ENCODE results near the gene LRRC4C. TPM values are rescaled to one million over a fixed set of nuclear protein-coding genes. Genes with fewer than 3 reads are reported as not detected.

The LRRC4C gene
- total RNA-seq, 1 experiment from 2014 or later = 0.72 TPM

DNA sequence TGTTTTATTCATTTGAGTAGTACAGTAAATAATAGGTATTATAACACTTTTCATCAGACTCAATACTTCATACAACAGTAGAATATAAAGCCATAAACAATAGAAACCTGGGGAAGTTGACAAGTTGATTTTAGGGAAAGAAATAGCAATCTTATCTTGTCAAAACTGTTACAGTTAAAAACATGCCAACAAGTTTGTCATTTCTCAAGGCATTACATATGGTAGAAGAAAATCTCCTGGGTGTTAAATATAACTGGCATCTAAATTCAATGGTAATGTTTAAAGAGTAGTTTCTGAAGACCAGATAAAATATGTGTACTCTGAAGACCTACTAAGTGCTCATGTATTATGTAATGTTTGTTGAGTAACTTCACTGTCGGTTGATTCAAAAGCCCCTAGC lies 75.1 kb downstream of the LRRC4C start:
- POLR2A ChIA-PET = no interaction called here
- TF ChIP-seq ZNF416 (CRISPR knock-in tag; IDR thresholded peaks at IDR 0.05) (no peak), ZBTB21 (CRISPR knock-in tag; IDR thresholded peaks at IDR 0.05; ENCODE audit: borderline replicate concordance) (no peak), ZNF121 (CRISPR knock-in tag; IDR thresholded peaks at IDR 0.05) (no peak), ELF4 (CRISPR knock-in tag; IDR thresholded peaks at IDR 0.05; ENCODE audit: low read depth) (no peak), MYBL2 (CRISPR knock-in tag; IDR thresholded peaks at IDR 0.05) (no peak), CBFB (CRISPR knock-in tag; IDR thresholded peaks at IDR 0.05; ENCODE audit: low read depth) (no peak), ZNF138 (CRISPR knock-in tag; conservative IDR thresholded peaks at IDR 0.05) (no peak), SMAD3 (CRISPR knock-in tag; IDR thresholded peaks at IDR 0.05; ENCODE audit: borderline replicate concordance) (no peak), NR3C1 (CRISPR knock-in tag; conservative IDR thresholded peaks at IDR 0.05; ENCODE audit: low read depth) (no peak), NR1H2 (CRISPR knock-in tag; IDR thresholded peaks at IDR 0.05) (no peak), NFATC4 (CRISPR knock-in tag; IDR thresholded peaks at IDR 0.05) (no peak)
- TF ChIP-seq, protein P1, sequence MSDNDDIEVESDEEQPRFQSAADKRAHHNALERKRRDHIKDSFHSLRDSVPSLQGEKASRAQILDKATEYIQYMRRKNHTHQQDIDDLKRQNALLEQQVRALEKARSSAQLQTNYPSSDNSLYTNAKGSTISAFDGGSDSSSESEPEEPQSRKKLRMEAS (CRISPR knock-in tag; IDR thresholded peaks at IDR 0.05) = no peak
- TF ChIP-seq, protein P2, sequence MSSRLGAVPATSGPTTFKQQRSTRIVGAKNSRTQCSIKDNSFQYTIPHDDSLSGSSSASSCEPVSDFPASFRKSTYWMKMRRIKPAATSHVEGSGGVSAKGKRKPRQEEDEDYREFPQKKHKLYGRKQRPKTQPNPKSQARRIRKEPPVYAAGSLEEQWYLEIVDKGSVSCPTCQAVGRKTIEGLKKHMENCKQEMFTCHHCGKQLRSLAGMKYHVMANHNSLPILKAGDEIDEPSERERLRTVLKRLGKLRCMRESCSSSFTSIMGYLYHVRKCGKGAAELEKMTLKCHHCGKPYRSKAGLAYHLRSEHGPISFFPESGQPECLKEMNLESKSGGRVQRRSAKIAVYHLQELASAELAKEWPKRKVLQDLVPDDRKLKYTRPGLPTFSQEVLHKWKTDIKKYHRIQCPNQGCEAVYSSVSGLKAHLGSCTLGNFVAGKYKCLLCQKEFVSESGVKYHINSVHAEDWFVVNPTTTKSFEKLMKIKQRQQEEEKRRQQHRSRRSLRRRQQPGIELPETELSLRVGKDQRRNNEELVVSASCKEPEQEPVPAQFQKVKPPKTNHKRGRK (CRISPR knock-in tag; IDR thresholded peaks at IDR 0.05; ENCODE audit: borderline replicate concordance) = no peak
- TF ChIP-seq, protein P3, sequence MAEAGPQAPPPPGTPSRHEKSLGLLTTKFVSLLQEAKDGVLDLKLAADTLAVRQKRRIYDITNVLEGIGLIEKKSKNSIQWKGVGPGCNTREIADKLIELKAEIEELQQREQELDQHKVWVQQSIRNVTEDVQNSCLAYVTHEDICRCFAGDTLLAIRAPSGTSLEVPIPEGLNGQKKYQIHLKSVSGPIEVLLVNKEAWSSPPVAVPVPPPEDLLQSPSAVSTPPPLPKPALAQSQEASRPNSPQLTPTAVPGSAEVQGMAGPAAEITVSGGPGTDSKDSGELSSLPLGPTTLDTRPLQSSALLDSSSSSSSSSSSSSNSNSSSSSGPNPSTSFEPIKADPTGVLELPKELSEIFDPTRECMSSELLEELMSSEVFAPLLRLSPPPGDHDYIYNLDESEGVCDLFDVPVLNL (CRISPR knock-in tag; IDR thresholded peaks at IDR 0.05; ENCODE audit: borderline replicate concordance, low read depth) = no peak
- TF ChIP-seq, protein P4, sequence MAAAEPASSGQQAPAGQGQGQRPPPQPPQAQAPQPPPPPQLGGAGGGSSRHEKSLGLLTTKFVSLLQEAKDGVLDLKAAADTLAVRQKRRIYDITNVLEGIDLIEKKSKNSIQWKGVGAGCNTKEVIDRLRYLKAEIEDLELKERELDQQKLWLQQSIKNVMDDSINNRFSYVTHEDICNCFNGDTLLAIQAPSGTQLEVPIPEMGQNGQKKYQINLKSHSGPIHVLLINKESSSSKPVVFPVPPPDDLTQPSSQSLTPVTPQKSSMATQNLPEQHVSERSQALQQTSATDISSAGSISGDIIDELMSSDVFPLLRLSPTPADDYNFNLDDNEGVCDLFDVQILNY (CRISPR knock-in tag; IDR thresholded peaks at IDR 0.05) = no peak
- TF ChIP-seq, protein P5, sequence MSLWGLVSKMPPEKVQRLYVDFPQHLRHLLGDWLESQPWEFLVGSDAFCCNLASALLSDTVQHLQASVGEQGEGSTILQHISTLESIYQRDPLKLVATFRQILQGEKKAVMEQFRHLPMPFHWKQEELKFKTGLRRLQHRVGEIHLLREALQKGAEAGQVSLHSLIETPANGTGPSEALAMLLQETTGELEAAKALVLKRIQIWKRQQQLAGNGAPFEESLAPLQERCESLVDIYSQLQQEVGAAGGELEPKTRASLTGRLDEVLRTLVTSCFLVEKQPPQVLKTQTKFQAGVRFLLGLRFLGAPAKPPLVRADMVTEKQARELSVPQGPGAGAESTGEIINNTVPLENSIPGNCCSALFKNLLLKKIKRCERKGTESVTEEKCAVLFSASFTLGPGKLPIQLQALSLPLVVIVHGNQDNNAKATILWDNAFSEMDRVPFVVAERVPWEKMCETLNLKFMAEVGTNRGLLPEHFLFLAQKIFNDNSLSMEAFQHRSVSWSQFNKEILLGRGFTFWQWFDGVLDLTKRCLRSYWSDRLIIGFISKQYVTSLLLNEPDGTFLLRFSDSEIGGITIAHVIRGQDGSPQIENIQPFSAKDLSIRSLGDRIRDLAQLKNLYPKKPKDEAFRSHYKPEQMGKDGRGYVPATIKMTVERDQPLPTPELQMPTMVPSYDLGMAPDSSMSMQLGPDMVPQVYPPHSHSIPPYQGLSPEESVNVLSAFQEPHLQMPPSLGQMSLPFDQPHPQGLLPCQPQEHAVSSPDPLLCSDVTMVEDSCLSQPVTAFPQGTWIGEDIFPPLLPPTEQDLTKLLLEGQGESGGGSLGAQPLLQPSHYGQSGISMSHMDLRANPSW (CRISPR knock-in tag; conservative IDR thresholded peaks at IDR 0.05; ENCODE audit: low read depth) = no peak
- TF ChIP-seq, protein P6, sequence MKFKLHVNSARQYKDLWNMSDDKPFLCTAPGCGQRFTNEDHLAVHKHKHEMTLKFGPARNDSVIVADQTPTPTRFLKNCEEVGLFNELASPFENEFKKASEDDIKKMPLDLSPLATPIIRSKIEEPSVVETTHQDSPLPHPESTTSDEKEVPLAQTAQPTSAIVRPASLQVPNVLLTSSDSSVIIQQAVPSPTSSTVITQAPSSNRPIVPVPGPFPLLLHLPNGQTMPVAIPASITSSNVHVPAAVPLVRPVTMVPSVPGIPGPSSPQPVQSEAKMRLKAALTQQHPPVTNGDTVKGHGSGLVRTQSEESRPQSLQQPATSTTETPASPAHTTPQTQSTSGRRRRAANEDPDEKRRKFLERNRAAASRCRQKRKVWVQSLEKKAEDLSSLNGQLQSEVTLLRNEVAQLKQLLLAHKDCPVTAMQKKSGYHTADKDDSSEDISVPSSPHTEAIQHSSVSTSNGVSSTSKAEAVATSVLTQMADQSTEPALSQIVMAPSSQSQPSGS (CRISPR knock-in tag; IDR thresholded peaks at IDR 0.05; ENCODE audit: borderline replicate concordance, low read depth) = no peak
- TF ChIP-seq, protein P7, sequence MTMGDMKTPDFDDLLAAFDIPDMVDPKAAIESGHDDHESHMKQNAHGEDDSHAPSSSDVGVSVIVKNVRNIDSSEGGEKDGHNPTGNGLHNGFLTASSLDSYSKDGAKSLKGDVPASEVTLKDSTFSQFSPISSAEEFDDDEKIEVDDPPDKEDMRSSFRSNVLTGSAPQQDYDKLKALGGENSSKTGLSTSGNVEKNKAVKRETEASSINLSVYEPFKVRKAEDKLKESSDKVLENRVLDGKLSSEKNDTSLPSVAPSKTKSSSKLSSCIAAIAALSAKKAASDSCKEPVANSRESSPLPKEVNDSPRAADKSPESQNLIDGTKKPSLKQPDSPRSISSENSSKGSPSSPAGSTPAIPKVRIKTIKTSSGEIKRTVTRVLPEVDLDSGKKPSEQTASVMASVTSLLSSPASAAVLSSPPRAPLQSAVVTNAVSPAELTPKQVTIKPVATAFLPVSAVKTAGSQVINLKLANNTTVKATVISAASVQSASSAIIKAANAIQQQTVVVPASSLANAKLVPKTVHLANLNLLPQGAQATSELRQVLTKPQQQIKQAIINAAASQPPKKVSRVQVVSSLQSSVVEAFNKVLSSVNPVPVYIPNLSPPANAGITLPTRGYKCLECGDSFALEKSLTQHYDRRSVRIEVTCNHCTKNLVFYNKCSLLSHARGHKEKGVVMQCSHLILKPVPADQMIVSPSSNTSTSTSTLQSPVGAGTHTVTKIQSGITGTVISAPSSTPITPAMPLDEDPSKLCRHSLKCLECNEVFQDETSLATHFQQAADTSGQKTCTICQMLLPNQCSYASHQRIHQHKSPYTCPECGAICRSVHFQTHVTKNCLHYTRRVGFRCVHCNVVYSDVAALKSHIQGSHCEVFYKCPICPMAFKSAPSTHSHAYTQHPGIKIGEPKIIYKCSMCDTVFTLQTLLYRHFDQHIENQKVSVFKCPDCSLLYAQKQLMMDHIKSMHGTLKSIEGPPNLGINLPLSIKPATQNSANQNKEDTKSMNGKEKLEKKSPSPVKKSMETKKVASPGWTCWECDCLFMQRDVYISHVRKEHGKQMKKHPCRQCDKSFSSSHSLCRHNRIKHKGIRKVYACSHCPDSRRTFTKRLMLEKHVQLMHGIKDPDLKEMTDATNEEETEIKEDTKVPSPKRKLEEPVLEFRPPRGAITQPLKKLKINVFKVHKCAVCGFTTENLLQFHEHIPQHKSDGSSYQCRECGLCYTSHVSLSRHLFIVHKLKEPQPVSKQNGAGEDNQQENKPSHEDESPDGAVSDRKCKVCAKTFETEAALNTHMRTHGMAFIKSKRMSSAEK (CRISPR knock-in tag; IDR thresholded peaks at IDR 0.05; ENCODE audit: borderline replicate concordance) = no peak
- no peak overlapping the region for H3K4me3 Mint-ChIP-seq
- no peak overlapping the region for H3K27ac Mint-ChIP-seq
- no peak for ATAC-seq
- no peaks in the 10 kb centered on the region for H3K36me3 Mint-ChIP-seq
- CTCF ChIA-PET = no interaction called here
- peaks cover 26% of the 10 kb centered on the region for H3K4me1 Mint-ChIP-seq
- no peaks in the 10 kb centered on the region for H3K9me3 Mint-ChIP-seq
- no peaks in the 10 kb centered on the region for H3K27me3 Mint-ChIP-seq (ENCODE audit: low read depth)
- no peak for DNase-seq (ENCODE audit: low spot score)
